Suppressor macrophage treated with lipopolysaccharide for 4 hours (primary cell): ENCODE results near the gene SMARCE1.

Source experiments
- DNase-seq: peaks from one replicate; pipeline ENCODE4 v3.0.0-alpha.2; 2020

The SMARCE1 gene

GRCh38 chr17:40647624-40648383, at the start of gene SMARCE1:
Gene SMARCE1, minus strand, starts transcription at chr17:40647818. Its CDS starts 2,016 bp downstream, at chr17:40645802.
- DNase-seq, result peak; percentile 85

DNA sequence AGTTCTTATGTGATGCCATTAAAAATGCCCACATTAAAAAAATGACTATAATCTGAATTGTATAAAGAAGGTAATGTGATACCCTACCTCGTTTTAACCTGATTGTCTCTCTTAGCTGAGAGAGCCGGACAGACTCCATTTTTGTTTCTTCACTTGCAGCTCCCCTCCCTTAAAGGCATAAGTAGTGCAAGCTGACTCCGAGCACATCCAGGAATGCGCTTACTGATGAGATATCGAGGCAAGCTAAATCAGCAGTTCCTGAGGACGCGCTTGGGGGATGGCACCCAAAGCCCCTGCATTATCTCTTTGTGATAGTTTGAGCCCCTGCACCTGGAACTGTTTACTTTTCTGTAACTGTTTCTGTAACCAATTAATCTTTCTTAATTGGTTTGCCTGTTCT, 49.7 kb upstream of the SMARCE1 start:
- no peak for DNase-seq

- DNase-seq, result no peak
Observed at GRCh38 chr17:40696651-40697072, 49.0 kb upstream of the SMARCE1 start.

GRCh38 chr17:40695874-40696472, 48.4 kb upstream of the SMARCE1 start:
- DNase-seq, result no peak

GRCh38 chr17:40694584-40694983, 47.0 kb upstream of the SMARCE1 start:
- no peak for DNase-seq

GRCh38 chr17:40687106-40687505, 39.5 kb upstream of the SMARCE1 start:
- no peak for DNase-seq

DNA sequence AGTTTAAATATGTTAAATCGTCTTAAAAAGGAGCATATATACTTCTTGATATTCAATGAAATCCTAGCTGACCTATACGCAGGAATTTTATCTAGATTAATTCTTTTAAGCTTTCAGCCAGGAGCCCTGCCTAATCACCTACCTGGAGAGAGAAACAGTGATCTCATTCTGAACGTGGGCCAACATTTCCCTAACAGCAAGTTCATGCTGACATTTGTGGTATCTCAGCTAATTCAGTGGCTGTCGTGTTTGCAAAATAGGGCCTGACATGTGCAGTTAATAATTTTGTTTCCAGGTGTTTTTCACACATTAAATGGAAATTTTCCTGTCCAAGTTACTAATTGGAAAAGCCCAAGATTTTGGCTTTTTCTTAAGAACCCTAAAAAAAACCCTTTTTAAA, 38.6 kb upstream of the SMARCE1 start:
- no peak for DNase-seq

DNA sequence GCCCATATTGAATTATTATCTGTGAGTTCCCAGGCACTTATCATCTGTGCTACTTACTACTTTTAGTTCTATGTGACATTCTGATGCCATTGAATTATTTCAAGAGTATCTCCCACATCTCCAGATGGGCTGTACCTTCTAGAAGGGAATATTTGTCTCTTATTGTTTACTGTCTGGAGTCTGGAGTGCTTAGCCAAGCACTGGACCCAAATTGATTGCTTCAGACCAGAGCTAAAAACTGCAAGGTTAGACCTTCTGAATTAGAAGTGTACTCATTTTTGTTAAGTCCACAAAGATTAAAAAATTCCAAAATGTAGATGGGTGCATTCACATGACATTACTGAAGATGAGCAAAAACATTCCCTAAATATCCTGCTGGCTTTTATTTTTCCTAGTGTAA, 33.4 kb upstream of the SMARCE1 start:
- DNase-seq, result no peak

GRCh38 chr17:40679523-40679907, 31.9 kb upstream of the SMARCE1 start:
- no peak for DNase-seq

DNA sequence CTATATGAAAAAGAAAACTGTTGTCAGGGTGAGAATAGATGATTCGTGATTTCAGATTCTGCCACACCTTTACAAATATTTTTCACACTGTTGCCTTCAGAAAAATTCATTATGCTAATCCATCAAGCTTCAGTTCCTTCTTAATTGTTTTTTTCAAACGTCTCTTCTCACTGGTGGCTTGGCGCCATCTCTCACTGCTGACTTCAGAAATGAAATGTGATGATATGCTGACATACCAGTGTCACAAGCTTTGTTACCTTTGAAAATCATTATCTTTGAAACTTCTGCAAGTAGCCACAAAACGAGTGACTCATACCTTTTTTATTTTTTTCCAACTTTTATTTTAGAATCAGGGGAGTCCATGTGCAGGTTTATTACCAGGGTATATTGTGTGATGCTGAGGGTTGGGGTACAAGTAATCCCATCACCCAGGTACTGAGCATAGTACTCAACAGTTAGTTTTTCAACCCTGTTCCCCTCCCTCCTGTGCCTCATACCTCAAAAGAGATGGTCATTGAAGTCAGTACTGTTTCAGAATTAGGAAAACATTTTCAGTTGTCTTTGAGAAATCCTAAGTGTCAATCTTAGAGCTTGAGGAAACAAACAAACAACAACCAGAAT, 31.4 kb upstream of the SMARCE1 start:
- DNase-seq, result no peak

GRCh38 chr17:40675905-40676304, 28.3 kb upstream of the SMARCE1 start:
- no peak for DNase-seq

GRCh38 chr17:40672654-40673053, 25.0 kb upstream of the SMARCE1 start:
- no peak for DNase-seq

DNA sequence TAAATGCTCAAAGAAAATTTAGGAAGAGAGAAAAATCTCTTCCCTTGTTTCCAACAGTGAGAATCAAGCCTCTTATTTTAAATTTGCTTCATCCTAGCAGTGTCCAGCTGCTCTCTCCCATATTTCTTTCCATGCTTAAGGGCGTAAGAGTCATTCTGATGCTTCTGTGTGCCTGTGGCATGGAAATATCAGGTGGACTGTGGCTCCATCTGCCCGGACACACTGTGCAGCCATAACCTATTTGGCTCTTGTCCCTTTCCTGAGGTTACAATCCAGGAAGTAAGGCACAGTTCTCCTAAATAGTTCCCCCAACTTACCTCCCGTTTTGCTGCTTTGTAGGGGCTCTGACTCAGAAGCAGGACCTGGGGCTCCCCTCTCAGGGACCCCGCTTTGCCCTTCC, 23.7 kb upstream of the SMARCE1 start:
- DNase-seq, result no peak

DNA sequence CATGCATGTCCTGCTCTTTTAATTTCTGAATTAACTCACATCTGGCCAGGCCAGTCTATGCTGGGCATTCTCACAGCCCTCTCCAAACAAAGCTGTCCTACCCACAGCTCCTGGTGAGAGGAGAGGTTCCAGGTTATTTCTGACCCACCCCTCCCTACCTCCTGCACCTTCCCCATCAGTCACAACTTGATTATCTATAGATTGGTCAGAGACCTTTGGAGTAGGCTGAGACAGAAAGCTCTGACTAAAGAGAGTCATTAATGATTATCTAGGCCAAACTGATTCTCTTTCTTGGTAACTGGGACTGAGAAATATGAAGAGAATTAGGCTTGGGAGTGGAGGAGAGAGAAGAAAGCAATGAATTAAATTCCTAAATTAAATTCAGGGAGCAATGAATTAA, 18.7 kb upstream of the SMARCE1 start:
- DNase-seq, result no peak

DNA sequence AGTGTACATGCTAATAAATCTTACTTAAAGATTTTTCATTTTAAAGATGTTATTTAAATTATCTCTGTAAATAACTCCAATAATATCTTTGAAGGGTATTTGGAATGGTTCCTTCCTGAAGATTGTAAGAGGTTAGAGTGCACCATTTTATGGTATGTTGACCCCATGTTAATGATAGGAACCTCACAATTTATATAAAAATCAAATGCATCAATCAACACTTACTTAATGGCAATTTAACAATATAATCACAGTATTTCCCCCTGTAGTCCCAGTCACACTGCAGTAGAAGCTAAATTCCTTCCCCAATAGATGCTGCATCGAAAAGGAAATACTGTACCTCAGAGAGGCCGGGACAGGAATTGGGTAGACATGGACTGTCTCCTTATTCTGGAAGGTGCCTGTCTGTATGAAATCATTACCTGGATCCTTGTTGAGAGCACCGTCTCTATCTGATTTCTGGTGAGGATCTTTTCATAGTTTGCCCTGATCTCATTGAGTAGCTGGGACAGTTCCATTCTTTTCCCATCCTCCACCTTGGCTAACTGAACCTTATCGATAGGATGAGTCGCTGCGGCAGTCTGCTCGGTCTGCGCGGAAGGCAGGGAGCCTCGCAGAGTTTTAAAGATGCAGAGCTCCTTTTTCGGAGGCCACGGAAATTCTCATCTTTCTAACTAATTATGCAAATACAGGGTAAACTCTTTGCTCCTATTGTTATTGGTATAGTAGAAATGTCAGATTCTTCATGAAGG, 17.1 kb upstream of the SMARCE1 start, which contains the start of gene KRT222:
Gene KRT222 (minus strand): TSS at position 596 of the 752 bp plus-strand sequence. CDS start 78 bp downstream, at position 518.
- no peak for DNase-seq

DNA sequence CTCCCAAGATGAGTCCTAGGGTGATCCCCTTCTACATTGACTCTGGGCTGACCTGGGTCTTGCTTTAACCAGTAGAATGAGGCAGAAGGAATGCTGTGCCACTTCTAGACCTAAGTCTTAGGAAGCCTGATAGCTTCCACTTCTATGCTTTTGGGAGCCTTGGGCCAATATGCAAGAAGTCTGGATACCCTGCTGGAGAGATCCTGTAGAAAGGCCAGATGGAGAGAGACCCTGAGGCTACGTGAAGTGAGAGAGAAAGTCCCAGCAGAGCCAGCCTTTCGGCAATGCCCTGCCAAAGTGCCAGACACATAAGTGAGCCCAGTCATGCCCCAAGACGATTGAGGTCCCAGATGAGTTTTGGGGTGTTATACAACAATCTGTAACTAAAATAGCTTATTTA, 15.6 kb upstream of the SMARCE1 start:
- DNase-seq, result no peak

- DNase-seq, result no peak
Observed at GRCh38 chr17:40659911-40660310, 12.3 kb upstream of the SMARCE1 start.

DNA sequence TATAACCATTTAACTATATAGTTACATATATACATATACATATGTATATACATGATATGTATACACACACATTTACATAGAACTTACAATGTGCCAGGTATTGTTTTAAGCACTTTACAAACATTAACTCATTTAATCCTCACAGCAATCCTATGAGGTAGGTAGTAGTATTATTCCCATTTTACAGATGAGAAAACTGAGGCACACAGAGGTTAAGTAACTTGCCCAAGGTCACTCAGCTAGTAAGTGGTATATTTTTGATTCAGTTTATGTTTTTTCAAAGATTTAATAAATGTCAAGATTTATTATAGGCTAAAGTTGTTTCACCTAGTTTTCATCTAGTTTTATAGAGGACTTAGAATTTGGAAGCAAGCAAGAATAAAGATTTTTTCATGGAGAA, 10.8 kb upstream of the SMARCE1 start:
- DNase-seq, result no peak

GRCh38 chr17:40651939-40652338, 4.3 kb upstream of the SMARCE1 start:
- DNase-seq, result no peak

DNA sequence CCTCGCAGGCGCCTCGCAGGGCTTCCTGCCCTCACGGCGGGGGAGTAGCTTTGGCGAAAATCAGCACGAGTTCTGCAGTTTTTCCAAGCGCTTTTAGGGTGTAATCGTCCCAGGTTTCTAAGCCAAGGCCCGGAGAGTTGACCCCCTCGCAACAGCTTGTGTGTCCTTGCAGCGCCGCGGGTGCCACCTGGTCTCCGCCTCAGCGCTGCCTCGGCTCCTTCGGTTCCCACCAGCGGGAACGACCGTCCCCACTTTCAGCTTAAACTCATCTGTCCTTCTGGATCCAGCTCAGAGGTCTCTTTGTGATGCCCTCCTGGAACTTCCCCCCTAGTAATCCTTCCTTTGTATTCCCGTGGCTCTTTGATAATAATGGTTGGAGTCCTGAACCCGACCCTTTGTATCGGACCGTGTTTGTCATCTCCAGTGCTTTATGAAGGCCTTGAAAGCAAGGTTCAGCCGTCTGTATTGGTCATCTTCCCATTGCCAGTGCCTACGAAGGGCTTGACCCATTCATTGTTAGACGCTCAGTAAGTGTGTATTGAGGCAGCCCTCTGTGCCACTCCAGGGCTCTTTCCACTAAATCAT, 858 bp upstream of the SMARCE1 start:
- peak; percentile 25 for DNase-seq

DNA sequence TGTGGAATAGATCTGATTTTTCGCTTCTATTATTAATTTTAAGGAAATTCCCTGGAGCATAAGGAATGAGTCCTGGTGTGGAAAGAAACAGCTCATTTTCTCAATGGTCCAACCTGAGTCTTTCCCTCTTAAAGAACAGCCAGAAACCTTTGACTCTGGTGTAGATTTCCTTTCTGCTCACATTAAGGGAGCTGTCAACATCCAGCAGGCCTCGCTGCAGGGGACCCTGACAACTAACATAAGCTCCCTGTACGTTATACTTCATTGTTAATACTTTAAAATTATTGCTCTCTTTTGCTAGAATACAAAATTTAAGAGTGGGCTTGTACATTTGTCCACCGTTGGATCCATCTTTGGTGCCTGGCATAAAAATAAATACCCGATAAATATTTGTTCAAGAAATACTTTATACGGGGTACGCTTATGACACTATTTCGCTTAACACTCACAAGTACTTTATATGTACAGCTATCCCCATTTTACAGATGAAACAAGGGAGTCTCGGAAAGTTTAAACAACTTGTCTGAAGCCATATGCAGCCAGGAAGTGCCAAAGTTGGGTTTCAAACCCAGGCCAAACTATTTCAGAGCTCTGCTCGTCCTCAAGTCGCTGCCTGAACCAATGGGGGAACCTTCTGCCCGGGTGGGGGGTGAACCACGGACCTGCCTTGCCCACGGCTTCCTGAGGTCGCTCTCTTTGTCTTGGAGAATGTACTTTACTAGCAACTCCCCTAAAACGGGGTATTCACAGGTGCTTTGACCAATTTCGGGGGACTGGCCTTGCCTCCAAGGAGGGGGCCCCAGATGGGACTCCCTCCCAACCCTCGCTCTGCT, 611 bp downstream of the SMARCE1 start:
- DNase-seq, result peak; percentile 53

DNA sequence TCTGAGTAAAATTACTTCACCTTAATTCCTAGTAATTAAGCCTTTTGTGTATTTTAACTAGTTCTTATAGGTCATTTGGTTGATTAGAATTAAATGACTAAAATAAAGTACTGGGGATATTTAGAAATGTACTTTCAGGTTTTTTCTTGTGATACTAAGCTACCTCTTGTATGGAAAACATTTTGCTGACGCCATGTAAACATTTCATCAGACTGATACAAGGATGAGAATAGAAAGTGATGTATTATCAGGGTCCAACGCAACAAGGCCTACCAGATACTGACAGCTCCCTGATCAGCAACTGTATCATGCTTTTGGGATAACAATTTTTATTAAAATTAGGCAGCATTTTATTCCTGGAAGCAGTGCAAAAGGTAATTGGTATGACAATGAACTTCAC, 1.7 kb downstream of the SMARCE1 start:
- peak; percentile 44 for DNase-seq
